KG1 (cell line): Measurements from ENCODE around the gene HPGDS.

Experiments used
- DNase-seq: peaks from one replicate; lab custom pipeline; 2025; lab: John Stamatoyannopoulos, UW

The HPGDS gene

GRCh38 chr4:94251094-94251493 lies 91.5 kb downstream of the HPGDS start:
- DNase-seq, result no peak
